PC-9 (cell line): ENCODE measurements around the gene TFCP2L1.

ENCODE experiments used
- CTCF ChIP-seq: fragments of 200-600 bp; sonication (generic); conservative IDR thresholded peaks from 2 replicates; pipeline ENCODE4 v1.6.1; 2017; ENCODE audit warnings: mixed run types, antibody characterized with exemption, mild to moderate bottlenecking, moderate library complexity
- EZH2 ChIP-seq: fragments of 200-600 bp; sonication (generic); IDR thresholded peaks from 2 replicates; pipeline ENCODE4 v1.8.0; 2017; ENCODE audit warnings: antibody characterized with exemption, low read depth

GRCh38 chr2:121309323-121309722 is 24.3 kb upstream of the TFCP2L1 start:
- TF ChIP-seq CTCF, result no peak
- no peak for TF ChIP-seq EZH2
